LNCaP clone FGC (cell line): Measurements from ENCODE around the gene SLC40A1.

Source experiments
- DNase-seq: peaks from one replicate; pipeline ENCODE4 v3.0.0-alpha.2; 2011; ENCODE audit warnings: low read depth
- H3K4me3 ChIP-seq: 2 replicates; pipeline ENCODE4 v1.5.1; 2011; ENCODE audit warnings: mild to moderate bottlenecking, low read depth, low read length, control low read depth
- CTCF ChIP-seq: IDR thresholded peaks from 2 replicates; pipeline ENCODE4 v1.5.1; 2012; ENCODE audit warnings: mild to moderate bottlenecking; ENCODE audit not compliant: control insufficient read depth, insufficient read depth; ENCODE audit errors: extremely low read depth

SLC40A1 gene

GRCh38 chr2:189516546-189516945 lies 64.0 kb downstream of the SLC40A1 start:
- no peak overlapping the region for H3K4me3 ChIP-seq
- no peak for TF ChIP-seq CTCF
- DNase-seq: no peak

GRCh38 chr2:189515264-189515663 lies 65.3 kb downstream of the SLC40A1 start:
- no peak for DNase-seq
- no peak for TF ChIP-seq CTCF

GRCh38 chr2:189514104-189514503 lies 66.5 kb downstream of the SLC40A1 start:
- no peak for DNase-seq
- H3K4me3 ChIP-seq: no peak overlapping the region
- TF ChIP-seq CTCF: no peak

More at GRCh38 chr2:189515264-189515663, 65.3 kb downstream of the SLC40A1 start:
- H3K4me3 ChIP-seq: no peak overlapping the region

GRCh38 chr2:189512879-189513278 lies 67.7 kb downstream of the SLC40A1 start:
- no peak for TF ChIP-seq CTCF
- no peak overlapping the region for H3K4me3 ChIP-seq
- no peak for DNase-seq

GRCh38 chr2:189511960-189512319 lies 68.6 kb downstream of the SLC40A1 start:
- TF ChIP-seq CTCF: no peak
- no peak overlapping the region for H3K4me3 ChIP-seq
- DNase-seq: no peak

- TF ChIP-seq CTCF: no peak
- H3K4me3 ChIP-seq: no peak overlapping the region
- DNase-seq: no peak
These were observed 69.2 kb downstream of the SLC40A1 start for GRCh38 chr2:189511210-189511959.
